ENCODE measurements around the gene TCEANC.
"Not testable (repeated sequence)": the region's sequence is repeated elsewhere in the genome, so short reads cannot be mapped to it uniquely, and the experiment has no call there.

TCEANC gene, protein sequence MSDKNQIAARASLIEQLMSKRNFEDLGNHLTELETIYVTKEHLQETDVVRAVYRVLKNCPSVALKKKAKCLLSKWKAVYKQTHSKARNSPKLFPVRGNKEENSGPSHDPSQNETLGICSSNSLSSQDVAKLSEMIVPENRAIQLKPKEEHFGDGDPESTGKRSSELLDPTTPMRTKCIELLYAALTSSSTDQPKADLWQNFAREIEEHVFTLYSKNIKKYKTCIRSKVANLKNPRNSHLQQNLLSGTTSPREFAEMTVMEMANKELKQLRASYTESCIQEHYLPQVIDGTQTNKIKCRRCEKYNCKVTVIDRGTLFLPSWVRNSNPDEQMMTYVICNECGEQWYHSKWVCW

DNA sequence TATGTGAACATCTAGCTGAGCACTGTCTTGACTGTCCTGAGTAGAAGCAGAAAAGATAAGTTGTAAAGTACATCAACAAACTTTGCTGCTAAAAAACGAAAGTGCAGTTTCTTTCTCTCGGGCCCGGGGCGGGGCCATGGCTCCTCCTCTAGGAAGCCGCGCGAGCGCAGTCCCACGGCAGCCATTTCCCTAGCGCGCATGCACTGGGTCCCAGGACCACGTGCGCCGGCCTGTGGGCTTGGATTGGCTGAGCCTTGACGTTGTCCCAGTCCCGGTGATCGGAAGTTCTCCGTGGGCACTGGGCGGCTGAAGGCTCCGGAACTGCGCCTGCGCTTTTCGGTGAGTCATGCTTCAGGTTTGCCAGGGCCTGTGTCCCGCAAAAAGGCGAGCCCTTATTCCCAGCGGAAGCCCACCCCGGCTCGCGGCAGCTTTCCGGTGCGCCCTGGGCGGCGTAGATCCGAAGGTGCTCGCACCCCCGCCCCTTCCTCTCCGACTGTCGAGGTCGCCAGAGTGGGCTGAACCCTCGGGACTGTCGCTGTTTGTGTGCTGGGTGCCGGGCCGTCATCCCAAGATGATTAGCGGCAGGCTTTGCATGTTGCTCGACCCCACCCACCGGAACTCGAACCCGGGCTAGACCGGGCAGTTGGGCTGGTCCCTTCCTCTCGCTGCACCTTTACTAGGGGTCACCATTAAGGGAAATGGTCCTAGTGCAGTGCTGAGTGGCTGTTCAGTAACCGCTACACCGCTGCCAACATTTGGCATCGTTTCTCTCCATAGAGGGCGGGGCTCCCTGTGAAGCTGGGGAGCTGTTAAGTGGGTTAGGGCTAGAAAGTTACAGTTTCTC is at the start of gene TCEANC:
TSS of gene TCEANC (plus strand) at position 292 of the 844 bp plus-strand sequence. CDS start 9,368 bp downstream, outside the sequence.
- DNase-seq, result peak; percentile 97

DNA sequence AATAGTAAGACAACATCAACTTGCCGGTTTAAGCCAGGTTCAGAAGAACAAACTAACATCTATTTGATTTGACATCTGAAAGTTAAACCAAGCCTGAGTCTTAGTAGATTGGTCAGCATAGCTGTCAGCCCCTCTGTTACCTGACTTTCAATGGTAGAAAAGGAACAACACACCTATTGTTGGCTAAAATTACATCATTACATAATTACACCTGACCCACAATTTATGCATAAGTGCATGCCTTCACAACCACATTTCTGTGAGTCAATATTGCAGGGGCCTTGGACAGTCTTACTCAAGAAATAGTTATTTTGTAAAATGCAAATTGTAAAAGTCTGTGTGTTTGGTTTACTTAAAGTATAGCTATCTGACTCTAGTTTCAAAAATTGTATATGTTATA is 47.3 kb upstream of the TCEANC start:
- DNase-seq, result no peak

DNA sequence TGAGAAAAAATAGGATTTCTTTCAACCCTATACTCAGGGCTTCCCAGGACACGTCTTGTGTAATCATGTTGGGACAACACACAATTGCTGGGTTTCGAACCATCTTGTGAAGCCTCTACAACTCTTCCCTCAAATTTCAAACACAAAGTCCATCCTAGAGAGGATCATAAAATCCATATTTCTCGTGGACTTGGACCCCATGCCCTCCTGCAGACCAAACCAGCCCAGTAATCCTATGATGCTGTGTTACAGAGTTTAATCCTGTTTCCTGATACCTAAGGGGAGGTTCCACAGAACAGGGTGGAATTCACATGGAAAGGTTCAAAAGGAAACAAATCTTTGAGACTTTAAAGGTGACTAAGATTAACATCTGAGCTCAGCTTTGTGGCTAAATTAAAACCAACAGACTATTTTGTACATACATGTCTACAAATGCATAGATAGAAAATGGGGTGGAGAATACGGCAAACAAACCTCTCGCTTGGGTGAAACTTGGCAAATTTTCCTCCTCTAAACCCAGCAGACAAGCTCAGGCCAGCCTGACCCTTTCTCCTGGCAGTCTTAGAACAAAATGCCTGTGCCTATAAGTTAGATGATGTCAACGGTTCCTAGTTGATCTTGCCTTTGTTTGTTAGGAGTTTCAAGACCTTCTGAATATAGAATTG is 45.5 kb upstream of the TCEANC start:
- DNase-seq, result no peak

DNA sequence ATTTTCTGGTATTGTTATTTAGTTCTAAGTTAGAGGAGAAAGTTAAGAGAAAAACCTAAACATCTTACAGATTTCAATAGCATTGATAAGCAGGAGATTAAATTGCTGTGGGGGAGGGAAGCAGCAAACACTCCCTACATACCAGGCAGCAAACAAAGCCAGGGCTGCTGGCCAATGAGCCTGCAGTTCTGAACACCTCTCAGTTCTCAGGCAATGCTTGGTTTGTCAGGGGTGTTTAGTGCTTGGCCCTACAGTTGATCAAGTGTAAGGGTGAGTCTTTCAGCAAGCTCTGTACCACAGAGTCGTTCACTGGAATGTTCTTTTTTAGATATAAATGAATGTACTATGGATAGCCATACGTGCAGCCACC is 45.0 kb upstream of the TCEANC start:
- DNase-seq, result no peak

DNA sequence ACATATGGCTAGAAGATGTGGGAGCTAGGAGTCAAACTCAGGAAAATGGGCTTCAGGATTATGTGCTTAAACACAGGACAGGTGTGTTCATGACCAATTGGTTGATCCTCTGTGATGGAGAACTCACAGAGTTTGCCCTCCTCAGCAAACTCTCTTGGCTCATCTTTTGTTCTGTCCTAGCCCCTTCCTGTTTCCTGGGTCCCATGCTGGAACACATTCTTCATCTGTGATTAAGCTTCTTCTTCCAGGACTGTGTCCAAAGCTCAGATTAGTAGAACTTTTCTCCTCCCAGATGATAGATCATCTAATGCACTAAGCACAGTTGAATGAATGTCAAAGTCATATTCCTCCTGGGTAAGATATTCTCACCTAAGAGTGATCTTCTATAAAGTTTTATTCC is 38.8 kb upstream of the TCEANC start:
- no peak for DNase-seq

DNA sequence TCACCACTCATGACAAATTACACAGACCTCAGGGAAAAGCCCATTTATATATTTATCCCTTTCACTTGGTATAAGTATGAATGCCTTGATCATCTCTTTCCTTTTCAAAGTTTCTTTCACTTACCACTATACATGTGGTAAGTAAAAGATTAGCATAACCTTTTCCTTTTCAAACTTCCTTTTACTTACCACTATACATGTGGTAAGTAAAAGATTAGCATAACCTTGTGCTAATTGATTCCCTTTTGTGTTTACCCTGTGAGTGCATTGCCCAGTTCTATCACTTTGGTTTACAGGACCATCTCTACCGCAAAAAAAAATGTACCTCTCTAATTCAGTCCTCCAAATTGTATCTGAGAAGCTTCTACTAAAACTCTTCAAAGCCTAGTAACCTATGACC is 32.7 kb upstream of the TCEANC start:
- no peak for DNase-seq

DNA sequence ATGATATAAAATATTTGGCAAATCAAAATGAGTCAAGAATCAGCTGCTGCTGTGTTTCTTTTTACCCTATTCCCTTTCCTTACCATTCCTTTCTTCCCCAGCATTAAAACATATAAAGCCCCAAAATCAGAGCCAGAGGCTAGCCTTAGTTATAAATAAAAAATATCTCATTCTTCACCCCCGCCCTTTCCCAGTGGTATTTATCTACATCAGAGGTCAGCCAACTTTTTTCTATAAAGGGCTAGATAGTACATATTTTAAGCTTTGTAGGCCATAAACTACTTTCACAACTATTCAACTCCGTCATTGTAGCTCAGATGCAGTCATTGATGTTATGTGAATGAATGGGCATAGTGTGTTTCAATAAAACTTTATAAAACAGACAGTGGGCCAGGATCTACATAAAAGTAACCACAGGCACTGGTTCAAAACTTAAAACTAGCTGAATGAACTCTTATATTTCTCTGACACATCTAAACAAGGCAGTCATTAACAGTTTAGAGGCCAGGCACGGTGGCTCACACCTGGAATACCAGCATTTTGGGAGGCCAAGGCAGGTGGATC is 30.5 kb upstream of the TCEANC start:
- no peak for DNase-seq

DNA sequence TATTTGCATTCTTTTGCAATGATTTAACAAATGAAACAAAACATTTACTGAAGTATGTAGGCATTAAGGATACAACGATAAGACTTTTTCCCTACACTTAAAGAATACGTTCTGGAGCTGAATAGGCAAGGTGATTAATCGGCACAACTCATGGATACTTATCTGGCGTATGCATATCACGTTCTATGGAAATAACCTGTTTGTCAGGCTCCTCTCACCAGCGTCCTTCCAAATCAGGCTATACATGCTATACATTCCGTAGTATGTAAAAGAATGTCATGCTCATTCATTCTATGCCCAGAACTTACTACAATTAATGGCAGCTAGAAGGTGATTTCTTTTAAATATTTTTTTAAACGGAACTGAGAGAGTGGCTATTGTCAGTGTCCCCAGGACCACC is 25.6 kb upstream of the TCEANC start:
- no peak for DNase-seq

DNA sequence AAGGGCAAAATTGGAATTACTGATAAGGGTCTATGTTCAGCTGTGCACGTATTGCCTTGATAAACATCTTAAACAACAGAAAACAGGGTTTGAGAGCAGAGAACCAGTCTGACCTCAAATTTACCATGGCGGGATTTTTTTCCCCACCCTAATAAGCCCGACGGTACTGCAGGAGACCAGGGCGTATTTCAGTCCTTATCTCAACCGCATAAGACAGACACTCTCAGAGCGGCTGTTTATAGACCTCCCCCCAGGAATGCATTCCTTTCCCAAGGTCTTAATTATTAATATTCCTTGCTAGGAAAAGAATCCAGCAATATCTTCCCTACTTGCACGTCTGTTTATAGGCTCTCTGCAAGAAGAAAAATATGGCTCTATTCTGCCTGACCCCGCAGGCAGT is 15.7 kb upstream of the TCEANC start:
- not testable (repeated sequence) for DNase-seq

DNA sequence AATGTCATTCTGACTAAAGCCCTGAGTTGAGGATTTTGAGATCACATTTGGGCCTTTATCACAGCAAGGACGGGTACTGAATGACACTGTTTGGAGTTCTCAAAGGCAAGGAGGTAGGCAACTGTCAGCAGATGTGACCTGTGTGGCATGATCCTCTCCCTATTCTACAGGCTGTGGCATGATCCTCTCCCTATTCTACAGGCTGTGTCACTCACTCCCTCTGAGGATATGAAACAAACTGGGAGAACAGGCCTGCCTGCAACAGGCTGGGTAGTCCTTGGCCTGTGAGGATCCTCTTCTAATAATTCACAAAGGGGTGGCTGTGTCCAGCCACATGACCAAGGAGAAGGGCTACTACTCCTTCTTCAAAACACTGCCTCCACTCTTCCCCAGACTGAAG is 14.9 kb upstream of the TCEANC start:
- DNase-seq, result no peak

DNA sequence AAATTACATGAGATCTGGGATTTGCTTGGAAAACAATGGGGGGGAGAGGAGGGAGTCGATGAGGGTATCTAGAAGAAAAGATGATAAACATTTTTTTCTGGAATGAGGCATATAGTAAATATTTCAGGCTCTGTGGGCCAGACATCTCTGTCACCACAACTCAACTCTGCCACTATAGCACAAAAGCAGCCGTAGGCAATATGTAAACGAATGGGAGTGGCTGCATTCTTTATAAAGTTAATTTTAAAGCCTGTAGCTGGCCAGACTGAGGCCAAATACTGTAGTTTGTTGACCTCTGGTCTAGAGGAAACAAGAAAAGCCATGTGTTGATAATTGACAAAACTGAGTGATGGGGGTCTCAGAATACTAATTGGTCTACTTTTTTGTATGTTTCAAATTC is 14.1 kb upstream of the TCEANC start:
- DNase-seq, result no peak

DNA sequence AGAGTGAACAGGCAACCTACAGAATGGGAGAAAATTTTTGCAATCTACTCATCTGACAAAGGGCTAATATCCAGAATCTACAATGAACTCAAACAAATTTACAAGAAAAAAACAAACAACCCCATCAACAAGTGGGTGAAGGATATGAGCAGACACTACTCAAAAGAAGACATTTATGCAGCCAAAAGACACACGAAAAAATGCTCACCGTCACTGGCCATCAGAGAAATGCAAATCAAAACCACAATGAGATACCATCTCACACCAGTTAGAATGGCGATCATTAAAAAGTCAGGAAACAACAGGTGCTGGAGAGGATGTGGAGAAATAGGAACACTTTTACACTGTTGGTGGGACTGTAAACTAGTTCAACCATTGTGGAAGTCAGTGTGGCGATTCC is 11.3 kb upstream of the TCEANC start:
- DNase-seq, result not testable (repeated sequence)

DNA sequence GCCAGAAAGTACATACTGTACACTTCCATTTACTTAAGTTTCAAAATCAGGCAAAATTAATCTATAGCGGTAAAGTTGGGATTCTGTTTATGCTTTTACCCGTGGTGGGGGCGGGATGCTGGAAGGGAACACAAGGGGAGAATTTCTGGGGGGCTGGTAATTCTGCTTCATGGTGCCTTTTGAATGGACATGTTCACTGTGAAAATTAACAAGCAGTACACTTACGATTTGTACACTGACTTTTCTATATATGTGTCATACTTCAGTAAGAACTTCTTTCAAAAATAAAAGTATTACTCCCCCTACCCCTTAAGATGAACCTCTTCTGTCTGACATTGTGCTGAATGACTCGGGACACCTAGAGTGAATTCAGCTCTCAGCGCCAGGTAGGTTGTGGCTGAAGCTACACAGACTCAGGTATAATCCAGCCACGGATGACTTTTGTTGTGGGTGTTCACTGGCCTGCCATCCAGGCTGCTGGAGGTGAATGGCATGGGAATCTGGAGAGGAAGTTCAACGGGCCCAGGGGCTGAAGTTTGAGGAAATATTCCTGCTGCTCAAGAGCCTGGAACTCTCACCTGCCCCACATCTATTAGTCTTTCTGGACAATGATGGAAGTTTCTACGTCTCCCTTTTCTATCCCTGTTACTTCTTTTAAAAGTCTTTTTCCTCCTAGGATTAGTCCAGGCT is 7.3 kb upstream of the TCEANC start:
- no peak for DNase-seq

DNA sequence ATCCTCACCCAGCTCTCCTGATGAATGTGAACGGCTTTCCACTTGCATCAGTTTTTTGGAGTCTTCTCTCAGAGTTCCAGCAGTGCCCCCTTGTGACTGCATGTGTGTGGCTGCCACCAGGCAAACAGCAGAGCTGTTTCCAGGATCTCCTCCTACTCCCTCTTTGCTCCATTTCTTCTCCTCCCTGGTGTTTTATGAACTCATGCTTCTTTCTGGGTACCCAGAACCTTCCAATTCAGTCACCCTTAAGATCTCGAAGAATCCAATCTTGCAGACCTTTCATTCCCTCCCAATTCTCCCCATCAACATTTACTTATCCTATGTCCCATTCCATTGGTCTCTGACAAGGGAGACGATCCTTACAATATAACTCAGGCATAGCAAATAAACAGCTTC is 6.8 kb upstream of the TCEANC start:
- DNase-seq, result peak; percentile 63

DNA sequence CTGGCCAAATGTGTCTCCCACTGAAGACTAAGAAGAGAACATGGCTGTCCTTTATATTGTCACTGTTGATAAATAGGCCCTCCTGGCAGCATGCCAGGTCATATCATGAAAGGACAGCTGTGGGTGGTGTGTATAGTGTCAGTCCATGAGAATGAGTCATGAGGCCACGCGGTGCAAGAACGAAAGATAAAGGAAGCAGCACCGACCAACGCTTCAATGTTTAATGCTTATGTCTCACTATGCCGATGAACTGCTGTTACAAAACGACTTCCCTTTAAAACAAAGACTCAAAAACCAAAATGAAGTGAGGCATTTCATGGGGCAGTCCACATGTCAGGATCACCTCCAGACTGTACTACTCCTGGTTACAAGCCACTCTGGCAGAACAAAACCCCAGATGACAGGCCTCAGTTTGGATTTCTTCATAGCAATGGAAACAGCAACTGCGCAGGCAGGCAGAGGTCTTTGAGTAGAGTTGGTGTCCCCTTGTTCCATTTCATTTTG is 5.2 kb upstream of the TCEANC start:
- DNase-seq, result peak; percentile 34

DNA sequence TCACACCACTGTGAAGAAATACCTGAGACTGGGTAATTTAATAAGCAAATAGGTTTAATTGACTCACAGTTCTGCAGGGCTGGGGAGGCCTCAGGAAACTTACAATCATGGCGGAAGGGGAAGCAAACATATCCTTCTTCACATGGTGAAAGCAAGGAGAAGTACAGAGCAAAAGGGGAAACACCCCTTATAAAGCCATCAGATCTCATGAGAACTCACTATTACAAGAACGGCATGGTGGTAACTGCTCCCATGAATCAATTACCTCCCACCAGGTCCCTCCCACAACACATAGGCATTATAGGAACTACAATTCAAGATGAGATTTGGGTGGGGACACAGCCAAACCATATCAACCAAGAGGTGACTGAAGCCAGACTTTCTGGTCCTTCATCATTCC is 4.6 kb upstream of the TCEANC start:
- not testable (repeated sequence) for DNase-seq

DNA sequence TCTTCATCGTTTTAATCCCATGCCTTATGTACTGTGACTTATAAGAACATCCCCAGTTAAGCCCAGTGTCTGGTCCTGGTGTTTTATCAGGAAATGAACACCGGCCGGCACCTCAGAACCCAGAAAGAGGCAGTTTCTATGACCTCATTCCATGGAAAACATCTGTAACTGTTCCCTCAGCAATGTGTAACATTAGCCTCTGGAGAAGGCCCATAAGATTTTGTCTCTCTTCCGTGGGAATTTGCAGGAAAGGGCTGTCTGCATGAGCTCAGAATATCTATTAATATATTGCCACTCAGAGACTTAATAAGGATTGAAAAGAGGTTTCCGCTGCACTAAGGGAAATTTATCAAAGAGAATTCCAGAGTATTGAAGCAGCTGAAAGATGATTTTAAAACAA is 3.1 kb upstream of the TCEANC start:
- no peak for DNase-seq

DNA sequence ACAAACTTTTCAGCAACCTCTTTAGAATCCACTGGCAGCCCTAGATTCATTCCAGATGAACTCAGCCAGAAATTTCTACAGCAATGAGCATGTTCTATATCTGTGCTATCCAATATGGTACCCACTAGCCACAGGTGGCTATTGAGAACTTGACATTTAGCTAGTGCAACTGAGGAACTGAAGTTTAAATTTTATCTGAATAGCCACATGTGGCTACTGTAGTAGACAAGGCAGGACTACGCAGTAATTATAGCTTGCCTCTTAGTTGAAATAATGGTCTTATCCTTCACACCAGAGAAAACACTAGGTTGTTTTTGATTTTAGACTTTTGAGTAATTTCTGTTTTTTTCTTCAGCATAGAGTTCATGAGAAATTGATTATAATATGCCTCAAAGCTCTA is 2.6 kb upstream of the TCEANC start:
- DNase-seq, result no peak

DNA sequence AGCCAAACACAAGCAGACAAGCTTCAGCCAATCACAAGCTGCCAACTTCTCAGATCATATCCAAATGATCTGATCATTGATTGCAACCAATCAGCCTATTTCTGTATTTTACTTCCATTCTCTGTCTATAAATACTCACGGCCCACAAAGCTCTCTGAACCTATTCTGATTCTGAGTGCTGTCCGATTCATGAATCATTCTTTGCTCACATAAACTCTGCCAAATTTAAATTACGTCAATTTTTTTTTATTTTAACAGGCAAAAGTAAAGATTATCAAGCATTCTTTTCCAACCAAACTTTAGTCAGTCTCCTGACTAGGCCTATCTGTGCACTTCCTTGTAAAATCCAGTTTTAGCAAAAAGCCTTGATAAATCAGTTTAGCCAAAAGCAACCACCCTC is 1.8 kb upstream of the TCEANC start:
- DNase-seq, result no peak

DNA sequence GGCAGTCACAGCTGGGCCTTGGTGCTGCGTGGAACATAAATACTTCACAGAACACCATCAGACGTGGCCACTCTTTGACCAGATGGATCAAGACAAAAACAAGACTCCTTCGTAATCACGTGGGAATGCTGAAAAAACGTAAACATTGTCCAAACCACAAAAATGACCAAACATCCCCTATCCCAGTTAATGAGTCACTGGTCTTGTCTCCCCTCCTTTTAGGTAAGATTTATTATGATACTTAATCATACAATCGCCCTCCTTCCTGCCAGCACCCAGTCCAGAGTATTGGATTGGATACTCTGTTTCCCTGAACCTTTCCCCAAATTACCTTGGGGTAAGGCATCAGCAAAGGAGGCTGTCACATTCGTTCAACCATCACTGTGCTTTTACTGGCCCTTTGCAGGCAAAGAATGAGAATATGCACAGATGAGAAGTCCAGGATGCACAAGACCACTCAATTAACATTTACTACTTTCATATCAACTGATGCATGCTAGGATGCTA is 601 bp upstream of the TCEANC start:
- no peak for DNase-seq

DNA sequence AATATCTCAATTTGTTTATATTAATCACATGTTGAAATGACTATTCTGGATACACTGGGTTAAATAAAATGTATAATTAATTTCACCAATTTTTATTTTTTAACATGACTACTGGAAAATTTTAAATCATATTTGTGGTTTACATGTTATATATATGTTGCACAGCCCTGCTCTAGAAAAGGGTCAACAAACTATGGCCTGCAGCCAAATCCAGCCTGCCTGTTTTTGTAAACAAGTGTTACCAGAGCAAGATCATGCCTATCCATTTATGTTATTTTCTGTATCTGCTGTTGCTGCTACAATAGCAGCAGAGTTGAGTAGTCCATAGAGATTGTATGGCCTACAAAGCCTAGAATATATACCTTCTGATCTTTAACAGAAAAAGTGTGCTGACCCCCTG is 1.2 kb downstream of the TCEANC start:
- DNase-seq, result no peak

DNA sequence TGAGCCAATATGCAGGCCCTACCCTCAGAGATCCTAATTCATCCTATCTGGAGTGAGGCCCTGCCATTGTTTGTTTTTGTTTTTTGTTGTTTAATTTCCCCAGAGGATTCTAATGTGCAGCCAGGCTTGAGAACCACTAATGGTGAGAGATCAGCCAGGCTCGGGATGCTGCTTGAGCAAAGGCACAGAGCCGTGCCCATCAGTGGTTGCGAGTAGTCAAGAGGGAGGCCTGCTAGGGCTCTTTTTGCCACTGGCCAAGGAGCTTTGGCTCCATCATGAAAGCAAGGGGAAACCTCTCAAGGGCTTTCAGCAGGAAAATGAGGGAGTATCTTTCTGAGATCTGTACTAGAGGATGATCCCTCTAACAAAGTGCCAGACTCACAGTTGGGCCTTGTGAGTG is 2.7 kb downstream of the TCEANC start:
- no peak for DNase-seq

DNA sequence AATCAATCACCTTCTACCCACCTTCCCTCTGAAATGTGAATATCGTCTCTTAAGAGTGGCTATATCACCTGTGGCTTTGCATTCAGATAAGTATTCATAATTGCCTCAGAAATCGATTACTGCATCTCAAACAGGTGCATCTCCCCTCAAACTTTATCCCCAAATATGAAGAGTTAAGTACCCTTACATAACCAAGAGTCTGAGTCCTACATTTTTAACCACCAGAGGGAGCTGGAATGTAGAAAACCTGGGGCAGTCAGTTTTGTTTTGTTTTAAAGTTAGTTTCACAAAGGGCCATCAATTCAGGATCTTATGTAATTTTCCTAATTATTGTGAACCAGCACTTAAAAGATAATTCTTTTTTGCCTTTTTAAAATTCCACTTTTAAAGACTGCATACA is 5.7 kb downstream of the TCEANC start:
- DNase-seq, result peak; percentile 35

All from NCI-H1092 treated with DMSO at 0.1 percent for 48 hours (cell line).